H1 (cell line): ENCODE measurements around the gene CHTF18. TPM values are rescaled to one million over a fixed set of nuclear protein-coding genes. Genes with fewer than 3 reads are reported as not detected.
A peak's percentile ranks its signal among the peaks of the same experiment; 100 is the strongest.

Experiments
- CTCF ChIA-PET: fragments of 300-600 bp; sonication (Branson Sonifier 250); formaldehyde crosslinking; loops from one replicate; lab custom pipeline; 2021; ENCODE audit not compliant: partially characterized antibody; lab: Charles Lee
- POLR2A ChIA-PET: fragments of 300-600 bp; sonication (Branson Sonifier 250); formaldehyde crosslinking; loops from one replicate; lab custom pipeline; 2021; ENCODE audit warnings: inconsistent platforms; ENCODE audit not compliant: partially characterized antibody; lab: Charles Lee
- DNase-seq, 2 experiments: peaks; one replicate each; pipeline versions ENCODE4 v3.0.0 to v3.0.0-alpha.2; 2010 to 2022; ENCODE audit warnings: low spot score in 2 of 2, low read depth in 1 of 2, mixed read lengths in 1 of 2
- FAIRE-seq: peaks from 2 replicates; lab custom pipeline; 2011; peaks lifted over from hg19 to GRCh38; lab: Jason Lieb, UNC
- H2AFZ ChIP-seq: 2 replicates; pipeline ENCODE4 v1.8.1; 2012; ENCODE audit warnings: low read length, inconsistent platforms
- H2AK5ac ChIP-seq: 2 replicates; pipeline ENCODE4 v1.6.1; 2013; ENCODE audit warnings: low read depth, low read length
- H2BK120ac ChIP-seq: replicated peaks from 2 replicates; pipeline ENCODE3; 2013; ENCODE audit warnings: low read depth, low read length, inconsistent platforms
- H2BK12ac ChIP-seq: 2 replicates; pipeline ENCODE4 v1.6.1; 2013; ENCODE audit warnings: low read depth, low read length
- H2BK15ac ChIP-seq: 2 replicates; pipeline ENCODE4 v1.6.1; 2013; ENCODE audit warnings: low read length
- H2BK20ac ChIP-seq: 2 replicates; pipeline ENCODE4 v1.6.1; 2013; ENCODE audit warnings: low read length
- H2BK5ac ChIP-seq: 2 replicates; pipeline ENCODE4 v1.6.1; 2013; ENCODE audit warnings: low read depth, low read length
- H3K14ac ChIP-seq: 2 replicates; pipeline ENCODE4 v1.6.1; 2013; ENCODE audit warnings: inconsistent platforms; ENCODE audit not compliant: insufficient read length
- H3K18ac ChIP-seq: 2 replicates; pipeline ENCODE4 v1.6.1; 2013; ENCODE audit warnings: low read length; ENCODE audit errors: extremely low read depth
- H3K23ac ChIP-seq: 2 replicates; pipeline ENCODE4 v1.6.1; 2013; ENCODE audit warnings: inconsistent platforms; ENCODE audit not compliant: insufficient read length
- H3K23me2 ChIP-seq: 2 replicates; pipeline ENCODE4 v1.6.1; 2013; ENCODE audit warnings: low read depth, low read length
- H3K27ac ChIP-seq: 2 replicates; pipeline ENCODE4 v1.6.1; 2011; ENCODE audit warnings: low read depth, low read length, inconsistent platforms
- H3K27me3 ChIP-seq, 4 experiments: replicated peaks in 1 of 4; 1 replicate in 1 of 4; 2 replicates in 3 of 4; pipeline versions ENCODE4 v1.6.1 to v1.8.1; 2011 to 2013; ENCODE audit warnings: low read length in 3 of 4, mild to moderate bottlenecking in 3 of 4, inconsistent platforms in 2 of 4, mixed read lengths in 2 of 4, moderate library complexity in 1 of 4; ENCODE audit not compliant: control insufficient read depth in 3 of 4, insufficient read depth in 3 of 4; ENCODE audit errors: extremely low read depth in 1 of 4
- H3K36me3 ChIP-seq, 4 experiments: 2 replicates each; pipeline versions ENCODE4 v1.6.1 to v1.8.1; 2011 to 2013; ENCODE audit warnings: mild to moderate bottlenecking in 4 of 4, low read length in 3 of 4, moderate library complexity in 2 of 4, control low read depth in 1 of 4, inconsistent platforms in 1 of 4; ENCODE audit not compliant: insufficient read depth in 4 of 4, control insufficient read depth in 2 of 4
- H3K4ac ChIP-seq: replicated peaks from 2 replicates; pipeline ENCODE3; 2013; ENCODE audit warnings: low read length, low read depth, mixed read lengths, inconsistent platforms; ENCODE audit not compliant: insufficient read length
- H3K4me1 ChIP-seq, 4 experiments: replicated peaks in 1 of 4; 1 replicate in 1 of 4; 2 replicates in 3 of 4; pipeline versions ENCODE4 v1.6.1 to v1.8.1; 2011 to 2013; ENCODE audit warnings: low read length in 3 of 4, inconsistent platforms in 2 of 4, mixed read lengths in 1 of 4; ENCODE audit not compliant: insufficient read depth in 4 of 4, control insufficient read depth in 3 of 4
- H3K4me2 ChIP-seq, 2 experiments: 2 replicates each; pipeline versions ENCODE4 v1.6.1 to v1.8.1; 2011 to 2013; ENCODE audit warnings: low read depth in 2 of 2, low read length in 2 of 2, control low read depth in 1 of 2, inconsistent platforms in 1 of 2, mild to moderate bottlenecking in 1 of 2; ENCODE audit not compliant: insufficient read depth in 1 of 2
- H3K4me3 ChIP-seq, 4 experiments: fragments of 200-600, 300-600 bp in 1 of 4; sonication (generic), shearing (Covaris generic), sonication (Bioruptor Twin) in 1 of 4; 2 replicates each; pipeline versions ENCODE4 v1.5.1 to v1.8.1; 2011 to 2016; ENCODE audit warnings: low read length in 4 of 4, low read depth in 3 of 4, control low read depth in 2 of 4, inconsistent platforms in 2 of 4, mild to moderate bottlenecking in 2 of 4, mixed read lengths in 1 of 4, moderate library complexity in 1 of 4; ENCODE audit not compliant: insufficient read depth in 2 of 4; ENCODE audit errors: extremely low read depth in 1 of 4
- H3K56ac ChIP-seq: replicated peaks from 2 replicates; pipeline ENCODE3; 2013; ENCODE audit warnings: low read depth, mild to moderate bottlenecking, mixed read lengths, low read length, inconsistent platforms; ENCODE audit not compliant: insufficient read length
- H3K79me1 ChIP-seq: 2 replicates; pipeline ENCODE4 v1.6.1; 2013; ENCODE audit warnings: low read depth, low read length, control low read depth
- H3K79me2 ChIP-seq, 2 experiments: 2 replicates each; pipeline versions ENCODE4 v1.6.1 to v1.8.1; 2012 to 2013; ENCODE audit warnings: low read length in 2 of 2, mild to moderate bottlenecking in 2 of 2, inconsistent platforms in 1 of 2; ENCODE audit not compliant: insufficient read depth in 2 of 2, control insufficient read depth in 1 of 2
- H3K9ac ChIP-seq, 4 experiments: replicated peaks in 1 of 4; 1 replicate in 1 of 4; 2 replicates in 3 of 4; pipeline versions ENCODE4 v1.6.1 to v1.8.1; 2011 to 2013; ENCODE audit warnings: low read depth in 3 of 4, low read length in 3 of 4, control low read depth in 2 of 4, mild to moderate bottlenecking in 2 of 4, moderate library complexity in 2 of 4, inconsistent platforms in 1 of 4; ENCODE audit errors: extremely low read depth in 1 of 4
- H3K9me3 ChIP-seq, 2 experiments: 2 replicates each; pipeline versions ENCODE4 v1.6.1 to v1.8.1; 2012 to 2013; ENCODE audit warnings: mild to moderate bottlenecking in 2 of 2, moderate library complexity in 2 of 2, control low read depth in 1 of 2, inconsistent platforms in 1 of 2, low read depth in 1 of 2, low read length in 1 of 2, mixed read lengths in 1 of 2; ENCODE audit not compliant: insufficient read depth in 2 of 2
- H4K20me1 ChIP-seq, 2 experiments: replicated peaks in 1 of 2; 2 replicates each; pipeline versions ENCODE3 to v1.8.1; 2011 to 2013; ENCODE audit warnings: inconsistent platforms in 2 of 2, low read length in 2 of 2, mild to moderate bottlenecking in 1 of 2; ENCODE audit not compliant: insufficient read depth in 2 of 2, control insufficient read depth in 1 of 2
- H4K5ac ChIP-seq: 2 replicates; pipeline ENCODE4 v1.6.1; 2013; ENCODE audit warnings: low read length, low read depth, mixed read lengths, inconsistent platforms; ENCODE audit not compliant: insufficient read length
- H4K8ac ChIP-seq: 2 replicates; pipeline ENCODE4 v1.8.0; 2013; ENCODE audit warnings: mild to moderate bottlenecking, moderate library complexity, low read length, inconsistent platforms; ENCODE audit not compliant: insufficient read depth; ENCODE audit errors: extremely low read depth
- H4K91ac ChIP-seq: replicated peaks from 2 replicates; pipeline ENCODE3; 2013; ENCODE audit warnings: low read length, mixed read lengths, inconsistent platforms; ENCODE audit not compliant: insufficient read length
- BCL11A ChIP-seq, 2 experiments: IDR thresholded peaks; one replicate each; pipeline ENCODE4 v1.6.1; 2011; ENCODE audit warnings: low read depth in 2 of 2, low read length in 2 of 2, mild to moderate bottlenecking in 2 of 2
- BRCA1 ChIP-seq: IDR thresholded peaks from 2 replicates; pipeline ENCODE4 v1.6.1; 2012; ENCODE audit warnings: low read depth, low read length, improper control_type of control experiment
- CBX5 ChIP-seq: fragments of 300-800, 300-1000 bp; sonication (generic); IDR thresholded peaks from 2 replicates; pipeline ENCODE4 v1.7.1; 2016; ENCODE audit warnings: antibody characterized with exemption, low read length, low read depth
- CHD1 ChIP-seq: IDR thresholded peaks from 2 replicates; pipeline ENCODE4 v1.6.1; 2012; ENCODE audit warnings: low read depth, low read length, improper control_type of control experiment
- CTBP2 ChIP-seq: IDR thresholded peaks from 2 replicates; pipeline ENCODE4 v1.7.0; 2011; ENCODE audit warnings: borderline replicate concordance, mild to moderate bottlenecking, moderate library complexity, mixed read lengths, low read length; ENCODE audit not compliant: insufficient read depth, insufficient read length
- GABPA ChIP-seq: IDR thresholded peaks from 2 replicates; pipeline ENCODE4 v1.6.1; 2011; ENCODE audit warnings: mild to moderate bottlenecking, low read length, moderate library complexity, borderline replicate concordance; ENCODE audit not compliant: insufficient read depth
- GTF2F1 ChIP-seq: IDR thresholded peaks from 2 replicates; pipeline ENCODE4 v1.6.1; 2012; ENCODE audit warnings: low read depth, low read length, improper control_type of control experiment, borderline replicate concordance
- KDM5A ChIP-seq: fragments of 200-600 bp; IDR thresholded peaks from 2 replicates; pipeline ENCODE4 v1.7.1; 2012; ENCODE audit warnings: mild to moderate bottlenecking, low read length, inconsistent platforms, mixed read lengths
- MAFK ChIP-seq: IDR thresholded peaks from 2 replicates; pipeline ENCODE4 v1.6.1; 2012; ENCODE audit warnings: low read depth, mild to moderate bottlenecking, improper control_type of control experiment, low read length
- RBBP5 ChIP-seq: IDR thresholded peaks from 2 replicates; pipeline ENCODE4 v1.7.1; 2012; ENCODE audit warnings: low read depth, mild to moderate bottlenecking, inconsistent platforms, low read length, moderate library complexity, borderline replicate concordance
- RXRA ChIP-seq: IDR thresholded peaks from 2 replicates; pipeline ENCODE4 v1.6.1; 2011; ENCODE audit warnings: low read depth, mild to moderate bottlenecking, low read length, moderate library complexity; ENCODE audit not compliant: insufficient read depth
- TBP ChIP-seq: IDR thresholded peaks from 2 replicates; pipeline ENCODE4 v1.6.1; 2011; ENCODE audit warnings: low read depth, low read length, improper control_type of control experiment
- WGBS, 2 experiments: shearing (Covaris generic) in 1 of 2; methylation state at CpG; one replicate each; pipeline versions ENCODE4 v1.1.6 to v1.1.7; 2013 to 2015; ENCODE audit warnings: low lambda C conversion rate in 2 of 2, mixed read lengths in 2 of 2, inconsistent platforms in 1 of 2, low coverage in 1 of 2, missing lambda C conversion rate in 1 of 2; ENCODE audit not compliant: insufficient replicate concordance in 2 of 2, insufficient coverage in 1 of 2, insufficient read length in 1 of 2; ENCODE audit errors: extremely low coverage in 1 of 2, missing lambda C conversion rate in 1 of 2; 5-methylcytosine and 5-hydroxymethylcytosine counted together
- polyA plus RNA-seq, 7 experiments: library from polyadenylated mRNA; depleted of rRNA in 3 of 7; stranded (reverse) in 5 of 7; unstranded in 2 of 7; fragments of >200 nt in 5 of 7; fragments of 200-250 nt in 2 of 7; gene quantifications; 1 replicate in 5 of 7; 2 replicates in 1 of 7; 4 replicates in 1 of 7; pipeline versions ENCODE4 v1.2.1 to v1.2.3, GENCODE V29; 2011 to 2013; ENCODE audit warnings: missing spikeins in 2 of 7, mixed read lengths in 2 of 7
- total RNA-seq: library from RNA; stranded (reverse); fragmentation: NEBNext Ultra II Directional; extraction: Animal tissue kit (Norgen Biotek cat#: 25700); gene quantifications from 2 replicates; pipeline ENCODE4 v1.2.1, GENCODE V29; 2021

The CHTF18 gene
- total and polyA plus RNA-seq, 2 of the 8 experiments (the other 6 are each of a cell fraction or from before 2014, with no cell fraction given), result 75.3 to 104 TPM

DNA sequence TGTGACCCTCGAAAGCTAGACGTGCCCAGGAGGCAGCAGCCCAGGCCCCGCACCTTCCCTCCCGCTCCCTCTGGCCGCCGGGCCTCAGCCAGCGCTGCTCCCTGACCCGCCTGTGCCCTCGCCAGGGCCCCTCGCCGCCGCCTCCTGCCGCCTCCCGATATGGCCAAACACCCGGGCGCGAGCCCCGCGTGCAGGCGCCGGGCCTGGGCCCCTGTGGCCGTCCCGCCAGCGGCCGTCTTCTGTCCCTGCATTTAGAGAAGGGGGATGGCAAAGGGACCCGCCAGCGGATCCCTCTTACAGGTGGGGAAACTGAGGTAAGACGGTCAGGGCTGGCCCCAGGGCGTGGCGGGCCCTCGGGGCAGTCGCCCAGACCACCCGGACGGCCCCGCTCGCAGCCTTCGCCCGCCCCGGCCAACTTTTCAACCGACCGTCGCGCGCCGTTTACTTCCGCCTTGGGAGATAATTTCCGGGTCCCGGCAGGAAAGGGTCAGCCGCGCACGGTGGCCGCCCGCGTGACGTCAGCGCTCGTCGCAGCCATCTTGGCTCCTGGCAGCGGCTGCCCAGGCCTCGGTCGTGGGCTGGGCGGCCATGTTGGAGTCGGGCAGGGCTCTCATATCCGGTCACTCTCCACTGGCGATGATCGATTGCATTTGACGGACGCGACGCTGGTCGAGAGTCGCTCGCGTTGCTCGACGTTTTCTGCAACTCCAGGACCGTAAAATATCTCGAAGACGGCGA, 19.1 kb downstream of the CHTF18 start:
- CTCF ChIA-PET, result interaction anchor here (0.7 to 0.8 kb wide), 2 partner anchors 21 to 121 kb away, joined by 3 to 4 read pairs; no protein-coding TSS in a partner anchor
- H3K9me3 ChIP-seq, result no peaks in the 10 kb centered on the region
- no peaks in the 10 kb centered on the region; the same call in 1 of the 2 replicates for H3K23me2 ChIP-seq
- no peak overlapping the region for H2BK120ac ChIP-seq
- H3K18ac ChIP-seq, result no peak overlapping the region
- no peak overlapping the region for H2BK5ac ChIP-seq
- H3K4me3 ChIP-seq, result peak overlapping the region; percentile 65 to 79 (median 76)
- H3K36me3 ChIP-seq, result no peaks in the 10 kb centered on the region
- DNase-seq (peak; percentile 76 to 89), FAIRE-seq (peak; percentile 57)
- H4K8ac ChIP-seq, result peak overlapping the region; percentile 93
- 0 out of 2 replicates have a peak overlapping the region, but pooled peaks have one; percentile 14 for H2AFZ ChIP-seq
- H3K4ac ChIP-seq, result peak overlapping the region; percentile 65
- no peak overlapping the region for H3K23ac ChIP-seq
- H2BK20ac ChIP-seq, result no peak overlapping the region
- H2AK5ac ChIP-seq, result no peak overlapping the region
- peak overlapping the region; percentile 69 to 73 (median 72) for H3K9ac ChIP-seq
- 1% methylated on average over 66 of the region's 80 CpGs; no CpG with 5 or more reads in 1 of the 2 experiments for WGBS, 2 experiments
- H3K56ac ChIP-seq, result no peak overlapping the region
- peaks cover 0 to 5% of the 10 kb centered on the region in 2 experiments; a peak in 1 of 4 replicates for H3K79me2 ChIP-seq
- peak overlapping the region; percentile 68 for H4K5ac ChIP-seq
- H2BK12ac ChIP-seq, result no peak overlapping the region
- peaks cover under 1 to 27% (median 19%) of the 10 kb centered on the region in 4 experiments for H3K27me3 ChIP-seq
- no peak overlapping the region for H2BK15ac ChIP-seq
- H4K91ac ChIP-seq, result no peak overlapping the region
- H3K27ac ChIP-seq, result peak overlapping the region; percentile 56; the same call in 1 of the 2 replicates
- H4K20me1 ChIP-seq, result peaks cover 0 to 6% of the 10 kb centered on the region in 2 experiments
- POLR2A ChIA-PET, result interaction anchor here (0.6 to 1.5 kb wide), 4 partner anchors 12 to 240 kb away, joined by 3 to 6 read pairs (median 4); partner anchors contain the start of gene ANTKMT
- peak overlapping the region; percentile 70 to 75 for H3K4me2 ChIP-seq
- no peak overlapping the region for H3K14ac ChIP-seq
- no peaks in the 10 kb centered on the region for H3K79me1 ChIP-seq
- H3K4me1 ChIP-seq, result peaks cover 0 to 4% (median 2%) of the 10 kb centered on the region in 4 experiments; a peak in 6 of 7 replicates
- no peak for TF ChIP-seq RBBP5
- no peak for TF ChIP-seq BCL11A (IDR thresholded peaks at IDR 0.05; ENCODE audit: low read depth in 2 of 2, low read length in 2 of 2)
- TF ChIP-seq BRCA1, result no peak
- no peak for TF ChIP-seq CBX5
- TF ChIP-seq RXRA, result no peak
- TF ChIP-seq CTBP2, result no peak
- TF ChIP-seq KDM5A, result no peak
- peak; percentile 86 for TF ChIP-seq GABPA
- no peak for TF ChIP-seq GTF2F1
- TF ChIP-seq TBP, result peak; percentile 64
- no peak for TF ChIP-seq CHD1
- no peak for TF ChIP-seq MAFK
